Body of pancreas (tissue), 4 donors: Measurements from ENCODE around the gene UBN1.

Source experiments
- CTCF ChIP-seq, 7 experiments: fragments of 450-650 bp in 4 of 7; fragments of 200-600 bp in 3 of 7; sonication (generic) in 3 of 7; IDR thresholded peaks; one replicate each; pipeline ENCODE4 v1.5.1; 2016 to 2019; ENCODE audit warnings: antibody characterized with exemption in 7 of 7
- POLR2A ChIP-seq, 3 donors: fragments of 450-650 bp; IDR thresholded peaks; one replicate each; pipeline ENCODE4 v1.6.1; 2016; ENCODE audit warnings: antibody characterized with exemption in 3 of 3, mild to moderate bottlenecking in 2 of 3

- TF ChIP-seq CTCF (IDR thresholded peaks at IDR 0.05) (no peak), POLR2A (IDR thresholded peaks at IDR 0.05) (no peak)
Measured at GRCh38 chr16:4868535-4868934, 21.3 kb downstream of the UBN1 start.
